ENCODE data around the gene VPS33A. TPM values are rescaled to one million over a fixed set of nuclear protein-coding genes. Genes with fewer than 3 reads are reported as not detected.

VPS33A gene
- total RNA-seq, 2 experiments from 2014 or later = 21.1 to 29.0 TPM

GRCh38 chr12:122303068-122303467, 36.8 kb upstream of the VPS33A start:
- H4K20me1 ChIP-seq (ENCODE audit: insufficient read depth, low read length) = no peaks in the 10 kb centered on the region
- intact Hi-C loops (cut with micrococcal nuclease; ENCODE audit: unreplicated experiment) = no loop called here
- H3K36me3 ChIP-seq (ENCODE audit: insufficient read depth, low read length) = no peaks in the 10 kb centered on the region
- no peak overlapping the region for H3K4me3 ChIP-seq (ENCODE audit: low read depth, low read length, poor library complexity, severe bottlenecking)
- POLR2A ChIA-PET = interaction anchor here (0.7 to 1.0 kb wide), 2 partner anchors 9 to 56 kb away, joined by 3 to 4 read pairs; no protein-coding TSS in a partner anchor
- H3K9me2 ChIP-seq (ENCODE audit: insufficient read depth, low read length) = no peaks in the 10 kb centered on the region
- no peak overlapping the region for H3K27ac ChIP-seq (ENCODE audit: low read depth, low read length, poor library complexity, severe bottlenecking)
- no peak overlapping the region for H2AFZ ChIP-seq (ENCODE audit: low read length)
- no peaks in the 10 kb centered on the region for H3K9me3 ChIP-seq (ENCODE audit: low read length)
- TF ChIP-seq EZH2phosphoT487 (IDR thresholded peaks at IDR 0.05; ENCODE audit: borderline replicate concordance, low read depth, low read length) (no peak), CTCF (conservative IDR thresholded peaks at IDR 0.05; ENCODE audit: low read length) (no peak)
- H3K4me1 ChIP-seq (ENCODE audit: insufficient read depth, low read length, poor library complexity, severe bottlenecking) = no peaks in the 10 kb centered on the region
- BruUV-seq (replicated peaks) = no TSS peak
- H3K79me2 ChIP-seq (ENCODE audit: insufficient read depth, low read depth, low read length) = no peaks in the 10 kb centered on the region
- DNase-seq (ENCODE audit: low spot score) = no peak
- CTCF ChIA-PET (ENCODE audit: unreplicated experiment) = interaction anchor here (0.5 kb wide), 1 partner anchor 36 kb away, joined by 5 read pairs; no protein-coding TSS in a partner anchor
- no peak overlapping the region for H3K4me2 ChIP-seq (ENCODE audit: low read length)

GRCh38 chr12:122298071-122298748, 31.9 kb upstream of the VPS33A start:
- no peaks in the 10 kb centered on the region for H3K79me2 ChIP-seq (ENCODE audit: insufficient read depth, low read depth, low read length)
- no peaks in the 10 kb centered on the region for H3K4me1 ChIP-seq (ENCODE audit: insufficient read depth, low read length, poor library complexity, severe bottlenecking)
- H3K36me3 ChIP-seq (ENCODE audit: insufficient read depth, low read length) = no peaks in the 10 kb centered on the region
- no peak for DNase-seq (ENCODE audit: low spot score)
- no peaks in the 10 kb centered on the region for H3K9me2 ChIP-seq (ENCODE audit: insufficient read depth, low read length)
- H3K9me3 ChIP-seq (ENCODE audit: low read length) = no peaks in the 10 kb centered on the region
- POLR2A ChIA-PET = interaction anchor here (0.7 kb wide), 1 partner anchor 463 kb away, joined by 3 read pairs; no protein-coding TSS in a partner anchor
- H3K4me3 ChIP-seq (ENCODE audit: low read depth, low read length, poor library complexity, severe bottlenecking) = no peak overlapping the region
- CTCF ChIA-PET (ENCODE audit: unreplicated experiment) = no interaction called here
- no peak overlapping the region for H2AFZ ChIP-seq (ENCODE audit: low read length)
- no peak for TF ChIP-seq EZH2phosphoT487 (IDR thresholded peaks at IDR 0.05; ENCODE audit: borderline replicate concordance, low read depth, low read length)
- no peak for TF ChIP-seq CTCF (conservative IDR thresholded peaks at IDR 0.05; ENCODE audit: low read length)
- no peak overlapping the region for H3K4me2 ChIP-seq (ENCODE audit: low read length)
- BruUV-seq (replicated peaks) = no TSS peak
- intact Hi-C loops (cut with micrococcal nuclease; ENCODE audit: unreplicated experiment) = no loop called here
- no peak overlapping the region for H3K27ac ChIP-seq (ENCODE audit: low read depth, low read length, poor library complexity, severe bottlenecking)
- no peaks in the 10 kb centered on the region for H4K20me1 ChIP-seq (ENCODE audit: insufficient read depth, low read length)

GRCh38 chr12:122297494-122297893, 31.2 kb upstream of the VPS33A start:
- Histone ChIP-seq H3K79me2 (ENCODE audit: insufficient read depth, low read depth, low read length) (no peaks in the 10 kb centered on the region), H2AFZ (ENCODE audit: low read length) (no peak overlapping the region), H3K9me2 (ENCODE audit: insufficient read depth, low read length) (no peaks in the 10 kb centered on the region), H3K27ac (ENCODE audit: low read depth, low read length, poor library complexity, severe bottlenecking) (no peak overlapping the region), H3K4me3 (ENCODE audit: low read depth, low read length, poor library complexity, severe bottlenecking) (no peak overlapping the region), H3K4me2 (ENCODE audit: low read length) (no peak overlapping the region), H3K36me3 (ENCODE audit: insufficient read depth, low read length) (no peaks in the 10 kb centered on the region), H3K9me3 (ENCODE audit: low read length) (no peaks in the 10 kb centered on the region), H4K20me1 (ENCODE audit: insufficient read depth, low read length) (no peaks in the 10 kb centered on the region), H3K4me1 (ENCODE audit: insufficient read depth, low read length, poor library complexity, severe bottlenecking) (no peaks in the 10 kb centered on the region)
- BruUV-seq (replicated peaks) = no TSS peak
- CTCF ChIA-PET (ENCODE audit: unreplicated experiment) = no interaction called here
- intact Hi-C loops (cut with micrococcal nuclease; ENCODE audit: unreplicated experiment) = no loop called here
- DNase-seq (ENCODE audit: low spot score) = no peak
- POLR2A ChIA-PET = no interaction called here
- TF ChIP-seq EZH2phosphoT487 (IDR thresholded peaks at IDR 0.05; ENCODE audit: borderline replicate concordance, low read depth, low read length) (no peak), CTCF (conservative IDR thresholded peaks at IDR 0.05; ENCODE audit: low read length) (no peak)
